ENCODE measurements around the gene STK31.
A peak's percentile ranks its signal among the peaks of the same experiment; 100 is the strongest.
"Not testable (repeated sequence)": the region's sequence is repeated elsewhere in the genome, so short reads cannot be mapped to it uniquely, and the experiment has no call there.

The STK31 gene

DNA sequence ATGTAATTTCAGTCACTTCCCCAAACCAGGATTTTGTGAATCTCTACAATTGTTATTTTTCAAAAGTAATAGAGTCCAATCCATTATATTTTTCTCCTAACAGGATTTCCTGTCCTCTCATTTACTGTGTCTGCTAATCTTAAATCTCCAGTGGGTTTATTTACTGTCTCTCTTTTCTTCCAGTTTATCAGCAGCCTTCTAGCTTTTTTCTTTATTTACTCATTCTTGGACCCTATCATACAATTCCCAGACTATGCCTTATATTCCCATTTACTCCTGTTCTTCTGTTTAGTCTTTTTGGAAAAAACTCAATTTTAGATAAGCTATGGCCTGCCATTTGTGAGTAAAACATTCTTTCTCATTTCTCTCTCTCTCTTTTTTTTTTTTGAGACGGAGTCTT is 94.7 kb downstream of the STK31 start:
- DNase-seq: no peak

DNA sequence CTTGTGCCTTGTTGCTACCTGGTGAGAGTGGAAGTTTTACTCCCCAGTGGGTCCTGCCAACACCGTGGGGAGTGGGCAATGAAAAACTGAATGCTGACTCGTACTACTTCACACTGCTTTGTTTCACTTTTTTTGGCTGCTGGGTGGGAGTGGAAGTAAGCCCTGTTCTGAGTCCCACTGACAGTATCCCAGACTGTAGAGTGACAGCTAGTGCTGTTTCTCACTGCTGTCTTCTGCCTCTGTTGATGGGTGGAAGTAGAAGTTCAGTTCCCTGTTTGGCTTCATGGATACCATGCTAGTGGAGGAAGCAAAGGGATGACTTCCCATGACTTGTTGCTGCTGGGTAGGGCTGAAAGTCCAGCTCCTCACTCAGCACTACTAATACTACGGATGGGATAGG is 98.4 kb downstream of the STK31 start:
- DNase-seq: no peak

DNA sequence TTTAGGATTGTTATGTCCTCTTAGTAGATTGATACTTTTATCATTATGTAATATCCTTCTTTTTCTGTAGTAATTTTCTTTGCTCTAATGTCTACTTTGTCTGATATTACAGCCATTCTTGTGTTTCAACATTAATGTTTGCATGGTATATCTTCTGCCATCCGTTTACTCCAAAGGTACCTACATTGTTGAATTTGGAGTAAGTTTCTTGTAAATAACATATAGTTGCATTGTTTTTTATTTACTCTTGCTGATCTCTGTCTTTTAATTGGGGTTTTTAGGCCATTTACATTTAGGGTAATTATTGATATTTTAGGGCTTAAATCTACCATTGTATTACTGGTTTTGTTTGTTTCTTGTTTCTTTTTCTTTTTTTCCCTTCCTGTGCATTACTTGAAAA is 100.1 kb downstream of the STK31 start:
- no peak for DNase-seq

DNA sequence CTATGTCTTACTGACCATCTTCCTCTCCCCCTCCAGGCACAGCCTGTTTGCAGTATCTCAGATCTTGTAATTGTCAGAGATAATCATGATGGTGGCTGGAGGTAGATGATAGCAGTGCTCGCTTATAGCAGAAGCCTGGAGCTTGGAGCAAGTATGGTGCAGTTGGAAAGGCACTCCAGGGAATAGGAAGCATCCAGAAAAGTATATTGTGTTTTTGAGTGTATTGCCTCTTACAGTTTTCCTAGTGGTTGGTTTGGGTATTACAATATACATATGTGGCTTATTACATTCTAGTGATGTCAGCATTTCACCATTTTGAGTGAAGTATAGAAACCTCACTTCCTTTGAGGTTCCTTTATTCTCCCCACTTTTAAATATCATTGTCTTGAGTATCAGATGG is 101.5 kb downstream of the STK31 start:
- peak in 1 of 2 experiments; percentile 2 for DNase-seq

DNA sequence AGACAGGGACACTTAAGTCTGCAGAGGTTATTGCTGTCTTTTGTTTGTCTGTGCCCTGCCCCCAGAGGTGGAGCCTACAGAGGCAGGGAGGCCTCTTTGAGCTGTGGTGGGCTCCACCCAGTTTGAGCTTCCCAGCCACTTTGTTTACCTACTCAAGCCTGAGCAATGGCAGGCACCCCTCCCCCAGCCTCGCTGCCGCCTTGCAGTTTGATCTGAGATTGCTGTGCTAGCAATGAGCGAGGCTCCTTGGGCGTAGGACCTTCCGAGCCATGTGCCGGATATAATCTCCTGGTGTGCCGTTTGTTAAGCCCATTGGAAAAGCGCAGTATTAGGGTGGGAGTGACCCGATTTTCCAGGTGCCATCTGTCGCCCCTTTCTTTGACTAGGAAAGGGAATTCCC is 118.1 kb downstream of the STK31 start:
- not testable (repeated sequence) for DNase-seq

DNA sequence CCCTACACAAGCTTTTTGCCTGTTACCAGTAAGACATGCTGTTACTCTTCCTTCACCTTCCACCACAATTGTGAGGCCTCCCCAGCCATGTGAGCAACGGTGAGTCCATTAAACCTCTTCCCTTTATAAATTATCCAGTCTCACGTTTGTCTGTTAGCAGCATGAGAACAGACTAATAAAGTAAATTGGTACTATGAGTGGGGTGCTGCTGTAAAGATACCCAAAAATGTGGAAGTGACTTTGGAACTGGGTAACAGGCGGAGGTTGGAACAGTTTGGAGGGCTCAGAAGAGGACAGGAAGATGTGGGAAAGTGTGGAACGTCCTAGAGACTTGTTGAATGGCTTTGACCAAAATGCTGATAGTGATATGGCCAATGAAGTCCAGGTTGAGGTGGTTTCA is 122.7 kb downstream of the STK31 start:
- DNase-seq: not testable (repeated sequence)

DNA sequence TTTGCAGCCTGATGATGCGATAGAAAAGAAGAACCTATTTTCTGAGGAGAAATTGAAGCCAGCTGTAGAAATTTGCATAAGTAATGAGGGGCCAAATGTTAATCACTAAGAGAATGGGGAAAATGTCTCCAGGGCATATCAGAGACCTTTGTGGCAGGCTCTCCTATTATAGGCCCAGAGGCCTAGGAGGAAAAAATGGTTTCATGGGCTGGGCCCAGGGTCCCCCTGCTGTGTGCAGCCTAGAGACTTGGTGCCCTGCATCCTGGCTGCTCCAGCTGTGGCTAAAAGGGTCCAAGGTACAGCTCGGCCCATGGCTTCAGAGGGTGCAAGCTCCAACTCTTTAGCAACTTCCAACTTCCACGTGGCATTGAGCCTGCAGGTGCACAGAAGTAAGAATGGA is 123.4 kb downstream of the STK31 start:
- DNase-seq: no peak

DNA sequence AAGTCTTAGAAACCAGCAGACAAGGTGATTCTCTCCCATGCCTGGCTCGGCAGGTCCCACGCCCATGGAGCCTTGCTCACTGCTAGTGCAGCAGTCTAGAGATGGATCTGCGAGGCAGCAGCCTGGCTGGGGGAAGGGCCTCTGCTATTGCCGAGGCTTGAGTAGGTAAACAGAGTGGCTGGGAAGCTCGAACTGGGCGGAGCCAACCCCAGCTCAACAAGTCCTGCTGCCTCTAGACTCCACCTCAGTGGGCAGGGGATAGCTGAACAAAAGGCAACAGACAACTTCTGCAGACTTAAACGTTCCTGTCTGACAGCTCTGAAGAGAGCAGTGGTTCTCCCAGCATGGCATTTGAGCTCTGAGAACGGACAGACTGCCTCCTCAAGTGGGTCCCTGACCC is 134.8 kb downstream of the STK31 start:
- DNase-seq: not testable (repeated sequence)

DNA sequence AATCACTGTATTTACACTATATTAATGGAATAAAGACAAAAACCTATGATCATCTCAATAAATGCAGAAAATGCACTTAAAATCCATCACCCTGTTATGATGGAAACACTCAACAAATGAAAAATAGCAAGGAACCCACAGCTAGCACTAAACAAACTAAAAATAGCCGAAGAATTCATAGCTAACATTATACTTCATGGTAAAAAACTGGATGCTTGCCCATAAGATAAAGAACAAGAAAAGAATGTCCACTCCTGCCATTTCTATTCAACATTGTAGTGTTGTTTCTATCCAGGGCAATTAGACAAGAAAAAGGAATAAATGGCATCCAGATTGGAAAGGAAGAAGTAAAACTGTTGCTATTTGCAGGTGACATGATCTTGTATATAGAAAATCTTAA is 142.1 kb downstream of the STK31 start:
- DNase-seq: no peak

DNA sequence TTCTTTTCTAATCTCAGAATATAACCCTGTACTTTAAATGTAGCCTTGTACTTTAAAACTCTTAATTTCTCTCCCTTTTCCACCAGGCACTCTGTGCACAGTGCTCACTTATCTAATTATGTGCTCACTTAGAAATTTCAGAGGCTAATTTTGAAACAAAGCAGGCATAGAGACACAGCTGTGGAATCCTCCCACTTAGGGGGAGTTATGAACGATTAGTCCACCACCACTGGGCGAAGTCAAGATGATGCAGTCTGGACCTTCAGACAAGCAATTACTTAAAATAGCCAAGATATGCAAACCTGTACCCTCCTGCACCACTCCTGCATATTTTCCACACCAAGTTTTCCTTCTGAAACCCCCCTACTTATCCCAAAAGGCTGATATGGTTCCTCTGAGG is 143.0 kb downstream of the STK31 start:
- no peak for DNase-seq

DNA sequence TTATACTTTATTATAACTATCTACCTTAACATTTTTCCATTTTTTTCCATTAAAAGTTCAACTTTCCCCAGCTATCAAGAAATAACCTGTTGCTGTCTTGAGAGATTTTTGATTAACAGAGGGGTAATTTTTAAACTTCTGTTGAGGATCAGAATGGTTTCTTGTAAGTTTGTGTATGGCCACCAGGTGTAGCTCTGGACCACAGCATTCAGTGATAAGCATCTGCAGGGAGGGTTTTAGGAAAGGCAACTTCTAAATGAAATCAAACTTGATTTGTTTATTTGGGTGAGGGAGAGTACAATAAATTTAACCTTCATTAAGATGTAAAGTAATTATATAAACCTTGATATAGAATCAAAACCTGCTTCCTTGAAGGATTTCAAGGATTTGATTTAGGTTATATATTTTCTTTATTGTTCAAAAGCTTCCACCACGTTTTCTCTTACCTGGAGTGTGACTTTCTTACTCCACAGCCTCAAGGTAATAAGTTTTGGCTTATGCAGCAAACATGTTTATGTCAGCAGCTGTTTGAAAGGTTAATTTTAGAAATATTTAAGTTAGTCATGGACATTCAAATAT is 153.3 kb downstream of the STK31 start:
- DNase-seq: no peak

DNA sequence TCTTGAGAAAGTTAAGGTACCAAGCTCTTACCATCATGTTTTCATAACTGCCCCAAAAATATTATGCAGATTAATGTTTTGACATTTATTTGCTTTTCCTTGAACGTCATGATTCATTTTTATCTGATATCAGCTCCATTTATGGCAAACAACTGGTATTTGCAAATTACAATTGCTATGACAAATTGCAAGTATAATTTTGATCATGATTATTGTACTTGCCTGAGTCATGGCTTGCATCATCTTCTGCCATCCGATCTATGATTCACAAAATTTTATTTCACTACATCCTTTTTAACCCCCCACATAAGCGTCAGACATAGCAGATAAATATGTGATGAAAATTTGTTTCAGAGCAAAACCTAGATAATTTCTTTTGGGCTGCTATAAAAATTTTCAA is 155.0 kb downstream of the STK31 start:
- DNase-seq: no peak

DNA sequence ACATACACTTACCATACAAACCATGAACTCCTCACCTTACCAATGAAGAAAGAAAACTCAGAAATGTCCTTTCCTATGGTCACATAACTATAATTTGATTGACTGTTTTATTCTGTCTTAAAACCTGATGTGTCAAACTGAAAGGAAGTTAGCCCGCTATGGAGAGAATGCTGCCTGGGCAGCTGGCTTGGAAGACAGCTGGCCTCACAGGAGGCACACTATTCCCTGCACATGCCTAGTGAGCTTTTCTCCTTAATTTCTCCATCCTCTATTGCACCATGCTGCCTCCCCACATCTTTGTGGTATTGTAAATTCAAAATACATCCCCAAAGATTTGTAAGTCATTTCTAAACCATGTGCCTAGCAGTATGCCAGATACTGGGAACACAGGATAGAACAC is 163.3 kb downstream of the STK31 start:
- DNase-seq: no peak

DNA sequence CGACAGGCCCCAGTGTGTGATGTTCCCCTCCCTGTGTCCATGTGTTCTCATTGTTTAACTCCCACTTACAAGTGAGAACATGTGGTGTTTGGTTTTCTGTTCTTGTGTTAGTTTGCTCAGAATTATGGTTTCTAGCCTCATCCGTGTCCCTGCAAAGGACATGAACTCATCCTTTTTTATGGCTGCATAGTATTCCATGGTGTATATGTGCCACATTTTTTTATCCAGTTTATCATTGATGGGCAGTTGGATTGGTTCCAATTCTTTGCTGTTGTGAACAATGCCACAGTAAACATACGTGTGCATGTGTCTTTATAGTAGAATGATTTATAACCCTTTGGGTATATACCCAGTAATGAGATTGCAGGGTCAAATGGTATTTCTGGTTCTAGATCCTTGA is 166.5 kb downstream of the STK31 start:
- DNase-seq: not testable (repeated sequence)
